Measurements from ENCODE around the gene GPC4.
A peak's percentile ranks its signal among the peaks of the same experiment; 100 is the strongest.

The GPC4 gene

GRCh38 chrX:133410550-133410949, 4.7 kb downstream of the GPC4 start:
- DNase-seq (ENCODE audit: low spot score), result no peak

DNA sequence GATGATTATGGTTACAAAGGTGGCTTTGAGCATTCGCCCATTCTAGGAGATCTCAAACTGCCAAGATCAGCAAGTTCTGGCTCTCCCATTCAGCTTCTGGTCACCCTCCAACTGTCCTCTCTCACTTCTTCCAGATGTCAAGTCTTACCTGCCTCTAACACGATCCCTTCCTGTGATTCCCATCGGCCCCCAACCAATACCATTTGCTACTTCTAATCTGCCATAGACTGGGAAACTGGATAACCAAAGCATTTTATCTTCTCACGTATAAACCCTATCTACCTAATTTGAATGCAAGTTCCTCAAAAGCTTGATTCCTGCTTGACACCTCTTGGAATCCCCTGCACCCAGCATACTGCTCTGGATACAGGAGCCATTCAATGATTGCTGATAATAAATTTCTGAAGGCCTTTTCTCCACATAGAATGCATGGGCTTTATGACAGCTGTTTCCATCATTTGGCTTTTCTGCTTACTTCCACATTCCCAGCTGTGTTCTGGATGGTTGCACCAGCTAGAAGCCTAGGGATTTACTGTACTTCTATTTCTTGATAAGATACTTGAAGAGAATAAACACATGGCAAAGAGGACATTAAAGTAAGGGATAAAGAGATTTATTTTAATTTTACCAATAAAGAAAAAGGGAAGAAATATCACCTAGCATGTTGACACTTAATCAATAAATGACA, 9.6 kb downstream of the GPC4 start:
- no peak for DNase-seq (ENCODE audit: low spot score)

- no peak for DNase-seq (ENCODE audit: low spot score)
These were observed 11.3 kb downstream of the GPC4 start for GRCh38 chrX:133403984-133404383.

DNA sequence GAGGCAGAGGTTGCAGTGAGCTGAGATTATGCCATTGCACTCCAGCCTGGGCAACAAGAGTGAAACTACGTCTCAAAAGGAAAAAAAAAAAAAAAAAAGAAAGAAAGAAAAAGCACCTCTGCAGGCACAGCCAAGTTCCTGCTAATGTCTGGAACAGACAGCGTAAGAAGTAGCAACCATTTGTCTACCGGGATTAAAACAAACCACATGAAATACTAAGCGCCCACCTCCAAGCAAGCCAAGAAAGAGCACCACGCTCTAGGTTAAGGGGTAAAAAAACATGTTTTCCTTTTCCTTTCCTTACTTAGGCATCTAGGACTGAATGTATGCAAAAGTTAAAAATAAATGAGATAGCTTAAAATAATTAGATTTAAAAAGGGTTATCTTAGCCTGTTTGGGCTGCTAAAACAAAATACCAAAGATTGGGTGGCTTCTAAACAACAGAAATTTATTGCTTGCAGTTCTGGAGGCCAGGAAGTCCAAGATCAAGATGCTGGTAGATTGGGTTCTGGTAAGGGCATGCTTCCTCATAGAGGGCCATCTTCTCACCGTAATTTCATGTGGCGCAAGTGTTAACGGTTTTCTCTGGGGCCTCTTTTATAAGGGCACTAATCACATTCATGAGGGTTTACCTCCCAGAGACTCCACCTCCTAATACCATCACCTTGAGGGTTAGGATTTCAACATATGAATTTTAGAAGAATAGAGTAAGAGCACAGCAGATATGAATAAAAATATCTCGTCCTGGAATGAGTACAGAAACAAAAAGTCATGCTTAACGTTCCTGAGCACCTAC, 12.3 kb downstream of the GPC4 start:
- DNase-seq (ENCODE audit: low spot score), result no peak

DNA sequence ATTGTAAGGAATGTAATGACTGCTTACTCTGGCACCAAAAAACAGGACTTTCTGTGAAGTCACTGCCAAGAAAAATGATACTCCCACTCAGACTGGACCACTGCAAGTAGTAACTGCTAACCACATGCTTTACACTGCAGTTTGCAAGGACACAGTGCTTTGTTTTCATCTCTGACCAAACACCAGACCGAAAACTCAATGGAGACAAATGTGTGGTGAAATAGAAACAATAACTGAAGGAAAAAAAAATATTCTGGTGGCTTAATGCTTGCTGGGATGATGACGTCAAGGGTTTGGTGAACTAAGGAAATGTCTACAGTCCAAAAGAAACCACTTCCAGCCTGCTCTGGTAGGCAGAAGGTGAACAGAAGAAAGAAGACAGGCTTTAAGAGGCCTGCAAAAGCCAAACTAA, 13.2 kb downstream of the GPC4 start:
- no peak for DNase-seq (ENCODE audit: low spot score)

GRCh38 chrX:133401536-133401935, 13.8 kb downstream of the GPC4 start:
- no peak for DNase-seq (ENCODE audit: low spot score)

- no peak for DNase-seq (ENCODE audit: low spot score)
These were observed 15.9 kb downstream of the GPC4 start for GRCh38 chrX:133399411-133399810.

GRCh38 chrX:133394765-133395164, 20.5 kb downstream of the GPC4 start:
- DNase-seq (ENCODE audit: low spot score), result no peak

DNA sequence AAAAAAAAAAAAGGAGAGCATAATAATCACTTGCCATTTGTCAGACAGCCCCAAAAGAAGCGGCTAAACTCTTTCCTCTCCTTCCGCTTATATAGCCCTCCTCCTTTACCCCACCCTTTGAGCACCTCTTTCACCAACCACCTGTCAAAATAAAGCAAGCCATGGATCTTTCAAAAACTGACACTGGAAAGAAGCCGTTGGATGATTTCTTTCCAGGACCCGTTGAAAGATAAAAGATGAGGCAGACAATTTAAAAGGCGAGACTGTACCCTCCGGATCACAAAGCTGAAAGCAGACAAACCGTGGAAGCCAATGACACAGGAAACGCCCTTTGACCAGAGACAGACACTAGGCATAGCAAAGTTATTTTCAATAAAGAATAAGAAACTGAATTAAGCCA, 22.6 kb downstream of the GPC4 start:
- no peak for DNase-seq (ENCODE audit: low spot score)

- no peak for DNase-seq (ENCODE audit: low spot score)
These were observed 24.2 kb downstream of the GPC4 start for GRCh38 chrX:133391111-133391510.

- no peak for DNase-seq (ENCODE audit: low spot score)
These were observed 24.6 kb downstream of the GPC4 start for GRCh38 chrX:133390676-133391075.

- peak; percentile 22 for DNase-seq (ENCODE audit: low spot score)
These were observed 25.3 kb downstream of the GPC4 start for GRCh38 chrX:133389975-133390374.

DNA sequence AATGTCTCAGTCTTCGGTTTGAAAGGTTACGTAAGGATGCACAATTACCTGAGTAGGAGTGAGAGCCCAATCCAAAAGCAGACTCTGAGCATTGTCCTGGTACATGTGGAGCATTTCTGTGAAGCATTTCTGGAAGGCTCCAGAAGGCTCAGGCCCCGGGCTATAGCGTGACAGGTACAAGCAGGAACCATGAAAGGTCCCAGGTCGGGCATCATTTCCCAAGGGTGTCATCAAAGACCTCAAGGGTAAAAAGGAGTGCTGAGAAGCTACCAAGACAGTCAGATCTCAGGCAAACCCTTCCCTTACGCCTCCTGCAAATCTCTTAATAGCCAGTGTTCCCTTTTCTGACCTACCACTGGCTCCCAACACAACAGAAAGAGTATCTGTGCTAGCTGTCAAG, 30.8 kb downstream of the GPC4 start:
- DNase-seq (ENCODE audit: low spot score), result no peak

GRCh38 chrX:133380711-133381619, 34.3 kb downstream of the GPC4 start:
- no peak for DNase-seq (ENCODE audit: low spot score)

GRCh38 chrX:133376422-133376821, 38.9 kb downstream of the GPC4 start:
- no peak for DNase-seq (ENCODE audit: low spot score)

GRCh38 chrX:133375615-133376340, 39.5 kb downstream of the GPC4 start:
- DNase-seq (ENCODE audit: low spot score), result no peak

GRCh38 chrX:133374874-133375387, 40.4 kb downstream of the GPC4 start:
- no peak for DNase-seq (ENCODE audit: low spot score)

DNA sequence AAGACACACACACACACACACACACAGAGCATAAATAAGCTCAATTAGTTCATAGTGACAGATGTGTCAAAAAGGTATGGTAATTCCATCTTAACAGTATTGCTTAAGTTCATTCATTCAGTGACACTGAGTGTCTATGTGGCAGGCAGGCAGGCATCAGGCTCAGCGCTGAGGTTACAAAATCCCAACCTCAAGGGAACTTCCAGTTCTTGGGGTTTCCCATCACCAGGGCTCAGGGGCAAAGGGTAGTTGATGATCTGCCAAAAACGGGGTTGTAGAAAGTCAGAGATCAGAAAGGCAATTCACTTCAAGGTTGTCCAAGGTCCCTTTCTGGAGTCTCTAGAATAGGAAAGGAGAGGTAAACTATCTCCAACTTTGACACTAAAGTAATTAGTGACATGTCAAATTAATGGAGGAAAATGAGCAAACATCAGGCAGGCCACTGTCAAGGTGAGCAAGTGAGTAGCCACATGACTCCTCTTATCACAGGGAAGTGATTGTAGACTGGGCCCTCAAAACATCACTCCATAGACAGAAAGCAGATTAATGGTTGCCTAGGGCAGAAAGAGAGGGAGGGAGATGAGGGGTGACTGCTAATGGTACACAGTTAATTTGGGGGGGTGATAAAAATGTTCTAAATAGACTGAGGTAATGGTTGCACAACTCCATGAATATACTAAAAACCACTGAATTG, 41.8 kb downstream of the GPC4 start:
- no peak for DNase-seq (ENCODE audit: low spot score)

DNA sequence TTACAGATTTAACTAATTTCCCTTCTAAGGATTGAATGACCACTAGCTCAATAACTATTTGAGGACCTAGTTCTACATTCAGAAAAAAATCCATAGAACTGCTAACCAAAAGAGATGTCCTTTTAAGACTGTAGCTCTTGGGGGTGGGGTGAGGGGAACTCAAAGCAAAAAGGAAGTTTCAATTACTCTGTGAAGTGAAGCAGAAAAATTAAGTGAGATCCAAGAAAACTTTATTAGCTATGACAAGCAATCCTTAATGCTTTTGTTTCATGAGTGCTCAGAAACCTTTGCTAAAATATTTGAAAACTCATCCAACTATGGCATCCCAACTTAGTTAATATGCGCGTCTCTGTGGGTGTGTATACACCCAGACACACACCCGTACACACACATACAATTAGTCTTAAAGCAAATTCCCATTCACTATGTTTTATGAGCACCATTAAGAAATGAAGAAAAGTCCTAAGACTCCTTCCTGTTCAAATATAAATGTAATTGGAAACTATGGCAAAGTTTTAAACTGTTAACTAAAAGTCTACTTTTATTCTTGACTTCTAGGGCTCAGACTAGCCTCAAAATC, 44.5 kb downstream of the GPC4 start:
- DNase-seq (ENCODE audit: low spot score), result no peak

DNA sequence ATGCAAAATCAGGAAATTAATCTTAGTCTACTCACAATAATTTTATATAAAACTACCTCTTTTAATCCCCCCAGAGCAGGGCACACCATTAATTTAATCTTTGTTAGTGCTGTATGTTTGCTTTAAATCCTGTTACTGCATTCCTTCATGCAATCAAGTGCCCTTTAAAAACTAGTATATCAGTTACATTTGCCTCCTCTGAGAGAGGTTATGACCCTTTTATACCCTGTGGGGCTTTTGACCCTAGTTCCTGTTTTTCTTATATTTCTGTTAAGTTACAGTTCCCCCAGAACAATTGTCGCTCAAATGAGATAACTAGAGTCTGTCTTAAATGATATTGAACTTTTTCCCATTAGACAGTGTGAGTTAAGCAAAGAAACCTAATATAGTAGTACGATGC, 46.2 kb downstream of the GPC4 start:
- DNase-seq (ENCODE audit: low spot score), result no peak

GRCh38 chrX:133366735-133367134, 48.6 kb downstream of the GPC4 start:
- DNase-seq (ENCODE audit: low spot score), result no peak
